Measurements from ENCODE around the gene GDF11. TPM values are rescaled to one million over a fixed set of nuclear protein-coding genes. Genes with fewer than 3 reads are reported as not detected.

GDF11 gene
- total and polyA plus RNA-seq, 10 donors, result 3.5 to 14.5 (median 9.7) TPM

DNA sequence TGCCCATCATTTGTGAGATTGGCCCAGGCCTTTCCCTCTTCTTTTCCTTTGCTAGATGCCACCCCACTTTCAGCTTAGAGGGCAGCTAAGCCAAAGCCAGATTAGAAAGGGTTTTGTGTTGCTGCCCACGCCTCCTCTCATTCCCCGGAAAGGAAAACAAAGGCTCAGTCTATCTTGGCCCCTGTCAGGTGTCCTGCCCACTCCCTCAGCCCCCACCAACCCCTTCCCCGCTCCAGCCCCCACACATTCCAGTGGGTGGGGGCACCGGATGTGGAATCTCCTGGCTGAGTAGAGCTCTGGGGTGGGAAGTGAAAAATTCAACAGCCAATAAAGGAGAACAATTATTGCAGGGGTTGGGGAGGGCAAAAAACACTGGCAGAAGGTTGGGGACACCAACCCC lies 24.9 kb upstream of the GDF11 start:
- Histone ChIP-seq H3K4me3 (peak overlapping the region in 1 of 8 donors; percentile 89), H3K36me3 (peaks cover 0 to 55% (median 15%) of the 10 kb centered on the region in 6 donors), H3K9me3 (no peaks in the 10 kb centered on the region), H3K27ac (peak overlapping the region in 6 of 8 donors; percentile 9 to 97 (median 96)), H3K27me3 (replicated peaks in 1 of 7) (no peaks in the 10 kb centered on the region), H3K4me1 (peaks cover 35 to 78% (median 60%) of the 10 kb centered on the region in 6 donors)
- WGBS, 5 donors, result 49 to 86% (median 78%) methylated on average over 4 of the region's 4 CpGs
- intact Hi-C loops (cut with DNase I; ENCODE audit: low total_unique reads), result no loop called here
- TF ChIP-seq POLR2A (IDR thresholded peaks at IDR 0.05) (no peak), POLR2AphosphoS5 (IDR thresholded peaks at IDR 0.05) (no peak)
- TF ChIP-seq, protein P1, sequence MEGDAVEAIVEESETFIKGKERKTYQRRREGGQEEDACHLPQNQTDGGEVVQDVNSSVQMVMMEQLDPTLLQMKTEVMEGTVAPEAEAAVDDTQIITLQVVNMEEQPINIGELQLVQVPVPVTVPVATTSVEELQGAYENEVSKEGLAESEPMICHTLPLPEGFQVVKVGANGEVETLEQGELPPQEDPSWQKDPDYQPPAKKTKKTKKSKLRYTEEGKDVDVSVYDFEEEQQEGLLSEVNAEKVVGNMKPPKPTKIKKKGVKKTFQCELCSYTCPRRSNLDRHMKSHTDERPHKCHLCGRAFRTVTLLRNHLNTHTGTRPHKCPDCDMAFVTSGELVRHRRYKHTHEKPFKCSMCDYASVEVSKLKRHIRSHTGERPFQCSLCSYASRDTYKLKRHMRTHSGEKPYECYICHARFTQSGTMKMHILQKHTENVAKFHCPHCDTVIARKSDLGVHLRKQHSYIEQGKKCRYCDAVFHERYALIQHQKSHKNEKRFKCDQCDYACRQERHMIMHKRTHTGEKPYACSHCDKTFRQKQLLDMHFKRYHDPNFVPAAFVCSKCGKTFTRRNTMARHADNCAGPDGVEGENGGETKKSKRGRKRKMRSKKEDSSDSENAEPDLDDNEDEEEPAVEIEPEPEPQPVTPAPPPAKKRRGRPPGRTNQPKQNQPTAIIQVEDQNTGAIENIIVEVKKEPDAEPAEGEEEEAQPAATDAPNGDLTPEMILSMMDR (IDR thresholded peaks at IDR 0.05 in 8 of 11, conservative IDR thresholded peaks at IDR 0.05 in 3 of 11), result no peak
- DNase-seq, result peak; percentile 60

DNA sequence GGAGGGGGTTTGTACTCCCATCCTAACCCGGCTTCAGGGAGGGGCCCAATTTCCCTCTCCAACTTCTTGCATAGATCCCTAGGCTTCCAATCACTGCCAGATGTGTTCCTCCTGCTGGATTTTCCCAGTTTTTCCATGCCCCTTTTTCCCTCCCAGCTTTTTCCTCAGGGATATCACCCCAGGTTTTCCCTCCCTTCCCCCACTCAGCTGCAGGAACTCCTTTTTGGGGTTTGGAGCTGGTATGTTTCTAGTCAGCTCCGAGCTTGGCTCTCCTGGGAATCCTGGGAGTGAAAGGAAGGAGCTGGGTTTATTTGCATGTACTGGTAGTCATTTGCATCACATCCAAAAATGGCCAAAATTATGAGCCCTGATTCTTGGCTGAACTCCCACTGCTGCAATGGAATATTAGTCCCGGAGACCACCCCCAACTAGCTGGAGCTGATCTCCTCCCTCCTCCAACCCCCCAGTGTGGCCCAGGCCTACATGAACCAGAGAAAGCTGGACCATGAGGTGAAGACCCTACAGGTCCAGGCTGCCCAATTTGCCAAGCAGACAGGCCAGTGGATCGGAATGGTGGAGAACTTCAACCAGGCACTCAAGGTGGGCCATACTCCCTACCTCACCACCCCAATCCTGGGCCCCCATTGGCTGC lies 24.2 kb upstream of the GDF11 start:
- peaks cover 0 to 62% (median 16%) of the 10 kb centered on the region in 6 donors for H3K36me3 ChIP-seq
- H3K27me3 ChIP-seq (replicated peaks in 1 of 7), result no peaks in the 10 kb centered on the region
- intact Hi-C loops (cut with DNase I; ENCODE audit: low total_unique reads), result no loop called here
- H3K4me1 ChIP-seq, result peaks cover 35 to 86% (median 63%) of the 10 kb centered on the region in 6 donors
- DNase-seq, result peak; percentile 47
- 79 to 93% (median 83%) methylated on average over 4 of the region's 4 CpGs for WGBS, 5 donors
- TF ChIP-seq POLR2AphosphoS5 (IDR thresholded peaks at IDR 0.05), result no peak
- TF ChIP-seq, protein P1 (IDR thresholded peaks at IDR 0.05 in 8 of 11, conservative IDR thresholded peaks at IDR 0.05 in 3 of 11), result no peak
- H3K9me3 ChIP-seq, result no peaks in the 10 kb centered on the region
- H3K27ac ChIP-seq, result peak overlapping the region in 5 of 8 donors; percentile 32 to 97 (median 61)
- no peak overlapping the region for H3K4me3 ChIP-seq

DNA sequence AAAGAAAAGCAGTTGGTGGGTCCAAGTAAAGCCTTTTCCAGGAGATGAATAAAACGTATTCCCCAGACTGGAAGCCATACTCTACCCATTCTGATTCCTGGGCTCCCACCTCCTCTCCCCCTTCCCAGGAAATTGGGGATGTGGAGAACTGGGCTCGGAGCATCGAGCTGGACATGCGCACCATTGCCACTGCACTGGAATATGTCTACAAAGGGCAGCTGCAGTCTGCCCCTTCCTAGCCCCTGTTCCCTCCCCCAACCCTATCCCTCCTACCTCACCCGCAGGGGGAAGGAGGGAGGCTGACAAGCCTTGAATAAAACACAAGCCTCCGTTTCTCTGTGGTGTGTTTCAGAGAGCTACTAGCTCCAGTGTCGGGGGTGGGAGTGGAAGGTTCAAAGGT lies 23.6 kb upstream of the GDF11 start:
- H3K27ac ChIP-seq, result peak overlapping the region in 5 of 8 donors; percentile 32 to 73 (median 51)
- intact Hi-C loops (cut with DNase I; ENCODE audit: low total_unique reads), result no loop called here
- WGBS, 5 donors, result 81 to 94% (median 87%) methylated on average over 6 to 7 of the region's 7 CpGs

DNA sequence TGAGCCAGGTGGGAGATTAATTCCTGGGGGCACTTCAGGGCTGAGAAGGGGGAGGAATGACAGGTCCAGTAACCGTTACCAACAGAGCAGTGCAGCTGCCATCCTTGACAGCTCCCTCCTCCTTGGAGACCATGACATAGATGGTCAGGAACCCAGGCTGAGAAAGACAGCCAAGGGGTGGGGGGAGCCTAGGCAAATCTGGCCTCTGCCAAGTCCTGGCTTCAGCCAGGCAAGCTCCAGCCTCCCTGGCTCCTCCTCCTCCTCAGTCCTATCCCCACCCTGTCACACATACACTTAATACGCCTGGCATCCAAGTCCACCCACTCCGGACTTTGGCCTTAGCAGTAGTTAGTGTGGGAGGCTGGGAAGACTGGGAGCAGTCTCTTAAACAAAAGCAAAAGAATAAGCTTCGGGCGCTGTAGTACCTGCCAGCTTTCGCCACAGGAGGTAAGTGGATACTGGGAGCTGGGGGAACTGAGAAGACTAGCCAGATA lies 22.8 kb upstream of the GDF11 start, which contains the start of gene RDH5:
Gene RDH5 (plus strand): TSS at position 323 of the 494 bp plus-strand sequence. CDS start 792 bp downstream, outside the sequence.
- Histone ChIP-seq H3K4me3 (no peak within 1 kb of the TSS), H3K36me3 (peaks cover 0 to 76% (median 28%) of the 10 kb centered on the region in 6 donors), H3K4me1 (peaks cover 41 to 96% (median 74%) of the 10 kb centered on the region in 6 donors), H3K9me3 (no peaks in the 10 kb centered on the region), H3K27ac (peak within 1 kb of the TSS in 6 of 8 donors; percentile 32 to 73 (median 55)), H3K27me3 (replicated peaks in 1 of 7) (no peaks in the 10 kb centered on the region)
- TF ChIP-seq POLR2A (IDR thresholded peaks at IDR 0.05) (no peak), POLR2AphosphoS5 (IDR thresholded peaks at IDR 0.05) (peak in 1 of 3 donors; percentile 45)
- intact Hi-C loops (cut with DNase I; ENCODE audit: low total_unique reads), result no loop called here
- peak; percentile 65 for DNase-seq
- 68 to 89% (median 84%) methylated on average over 6 of the region's 6 CpGs for WGBS, 5 donors

More for the DNA sequence above, 23.6 kb upstream of the GDF11 start:
- Histone ChIP-seq H3K36me3 (peaks cover 0 to 68% (median 21%) of the 10 kb centered on the region in 6 donors), H3K4me1 (peaks cover 37 to 92% (median 69%) of the 10 kb centered on the region in 6 donors), H3K4me3 (no peak overlapping the region), H3K27me3 (replicated peaks in 1 of 7) (no peaks in the 10 kb centered on the region), H3K9me3 (no peaks in the 10 kb centered on the region)
- TF ChIP-seq POLR2A (IDR thresholded peaks at IDR 0.05), result no peak
- TF ChIP-seq, protein P1 (IDR thresholded peaks at IDR 0.05 in 8 of 11, conservative IDR thresholded peaks at IDR 0.05 in 3 of 11), result no peak
- TF ChIP-seq POLR2AphosphoS5 (IDR thresholded peaks at IDR 0.05), result no peak
- DNase-seq, result peak; percentile 50

Data from spleen (tissue), 11 donors.